Neural cell (in vitro differentiated cells): Measurements from ENCODE around the gene CCDC136. TPM values are rescaled to one million over a fixed set of nuclear protein-coding genes. Genes with fewer than 3 reads are reported as not detected.

Source experiments
- H2AFZ ChIP-seq: fragments of 200-600, 300-800 bp; sonication (generic), shearing (Covaris generic); 2 replicates; pipeline ENCODE4 v1.6.0; 2014; ENCODE audit warnings: low read depth, mild to moderate bottlenecking, antibody characterized with exemption, low read length, moderate library complexity
- H3F3A ChIP-seq: fragments of 200-600 bp; shearing (Covaris generic); 2 replicates; pipeline ENCODE4 v1.6.1; 2016; ENCODE audit warnings: mild to moderate bottlenecking, moderate library complexity, mixed read lengths, antibody characterized with exemption, low read length; ENCODE audit not compliant: insufficient read depth, poor library complexity, severe bottlenecking
- H3K27ac ChIP-seq: fragments of 200-600, 300-800 bp; sonication (generic), shearing (Covaris generic); 2 replicates; pipeline ENCODE4 v1.5.1; 2014; ENCODE audit warnings: mild to moderate bottlenecking, low read length, moderate library complexity
- H3K27me3 ChIP-seq: fragments of 300-800, 200-600 bp; sonication (generic), shearing (Covaris generic); 2 replicates; pipeline ENCODE4 v1.6.0; 2014; ENCODE audit warnings: mild to moderate bottlenecking, low read depth, low read length, moderate library complexity; ENCODE audit not compliant: insufficient read depth
- H3K36me3 ChIP-seq: fragments of 300-800, 200-600 bp; sonication (generic), shearing (Covaris generic); 2 replicates; pipeline ENCODE4 v1.5.1; 2014; ENCODE audit warnings: mild to moderate bottlenecking, antibody characterized with exemption, low read length, moderate library complexity; ENCODE audit not compliant: insufficient read depth
- H3K4me2 ChIP-seq: fragments of 300-800, 200-600 bp; sonication (generic), shearing (Covaris generic); 2 replicates; pipeline ENCODE4 v1.6.0; 2014; ENCODE audit warnings: mild to moderate bottlenecking, low read length
- H3K4me3 ChIP-seq: fragments of 300-800, 200-600 bp; sonication (generic), shearing (Covaris generic); 2 replicates; pipeline ENCODE4 v1.5.1; 2014; ENCODE audit warnings: mild to moderate bottlenecking, low read length, moderate library complexity
- H3K79me2 ChIP-seq: fragments of 200-600 bp; shearing (Covaris generic); replicated peaks from 2 replicates; pipeline ENCODE4 v1.6.0; 2014; ENCODE audit warnings: mild to moderate bottlenecking, low read length, moderate library complexity; ENCODE audit not compliant: insufficient read depth
- H3K9ac ChIP-seq: fragments of 300-800, 200-600 bp; sonication (generic), shearing (Covaris generic); 2 replicates; pipeline ENCODE4 v1.6.1; 2016; ENCODE audit warnings: mild to moderate bottlenecking, low read length, mixed read lengths
- H3K9me2 ChIP-seq: fragments of 200-600 bp; shearing (Covaris generic); 2 replicates; pipeline ENCODE4 v1.6.1; 2016; ENCODE audit warnings: mild to moderate bottlenecking, low read length, mixed read lengths; ENCODE audit not compliant: insufficient read depth
- H3K9me3 ChIP-seq: fragments of 200-600, 300-800 bp; sonication (generic), shearing (Covaris generic); 2 replicates; pipeline ENCODE4 v1.6.1; 2016; ENCODE audit warnings: mild to moderate bottlenecking, mixed run types, low read length, moderate library complexity, mixed read lengths
- H4K20me1 ChIP-seq: fragments of 200-600 bp; shearing (Covaris generic); 2 replicates; pipeline ENCODE4 v1.6.1; 2016; ENCODE audit warnings: mild to moderate bottlenecking, mixed run types; ENCODE audit not compliant: insufficient read depth
- EP300 ChIP-seq: fragments of 450-650 bp; conservative IDR thresholded peaks from 2 replicates; pipeline ENCODE4 v1.6.1; 2014; ENCODE audit warnings: antibody characterized with exemption, mild to moderate bottlenecking, moderate library complexity; ENCODE audit not compliant: poor library complexity, severe bottlenecking
- EZH2 ChIP-seq: fragments of 200-600, 300-800 bp; shearing (Covaris generic), sonication (generic); IDR thresholded peaks from 2 replicates; pipeline ENCODE4 v1.6.1; 2014; ENCODE audit warnings: antibody characterized with exemption, low read length, borderline replicate concordance, mild to moderate bottlenecking; ENCODE audit not compliant: insufficient read depth, poor library complexity, severe bottlenecking
- MXI1 ChIP-seq: fragments of 450-650 bp; conservative IDR thresholded peaks from 2 replicates; pipeline ENCODE4 v1.6.1; 2014; ENCODE audit warnings: antibody characterized with exemption, mild to moderate bottlenecking; ENCODE audit not compliant: poor library complexity, severe bottlenecking
- POLR2AphosphoS5 ChIP-seq: IDR thresholded peaks from 2 replicates; pipeline ENCODE4 v1.6.1; 2012
- RAD21 ChIP-seq: fragments of 450-650 bp; conservative IDR thresholded peaks from 2 replicates; pipeline ENCODE4 v1.6.1; 2014; ENCODE audit warnings: antibody characterized with exemption, mild to moderate bottlenecking, moderate library complexity
- SMC3 ChIP-seq: fragments of 450-650 bp; conservative IDR thresholded peaks from 2 replicates; pipeline ENCODE4 v1.6.1; 2014; ENCODE audit warnings: antibody characterized with exemption, mild to moderate bottlenecking, moderate library complexity; ENCODE audit not compliant: poor library complexity
- TAF1 ChIP-seq: IDR thresholded peaks from 2 replicates; pipeline ENCODE4 v1.6.1; 2012; ENCODE audit warnings: low read depth
- polyA plus RNA-seq: library from polyadenylated mRNA; depleted of rRNA; stranded (reverse); fragments of >200 nt; gene quantifications from 2 replicates; pipeline ENCODE4 v1.2.3, GENCODE V29; 2014
- TF ChIP-seq, protein P1 (sequence below): fragments of 450-650 bp; IDR thresholded peaks from 2 replicates; pipeline ENCODE4 v1.5.1; 2014; ENCODE audit warnings: antibody characterized with exemption, mild to moderate bottlenecking, moderate library complexity; ENCODE audit not compliant: poor library complexity, severe bottlenecking
- TF ChIP-seq, protein P2 (sequence below): IDR thresholded peaks from 2 replicates; pipeline ENCODE4 v1.6.1; 2012; ENCODE audit warnings: borderline replicate concordance

Gene CCDC136
- polyA plus RNA-seq, 1 donor from 2014 or later: 42.5 TPM

DNA sequence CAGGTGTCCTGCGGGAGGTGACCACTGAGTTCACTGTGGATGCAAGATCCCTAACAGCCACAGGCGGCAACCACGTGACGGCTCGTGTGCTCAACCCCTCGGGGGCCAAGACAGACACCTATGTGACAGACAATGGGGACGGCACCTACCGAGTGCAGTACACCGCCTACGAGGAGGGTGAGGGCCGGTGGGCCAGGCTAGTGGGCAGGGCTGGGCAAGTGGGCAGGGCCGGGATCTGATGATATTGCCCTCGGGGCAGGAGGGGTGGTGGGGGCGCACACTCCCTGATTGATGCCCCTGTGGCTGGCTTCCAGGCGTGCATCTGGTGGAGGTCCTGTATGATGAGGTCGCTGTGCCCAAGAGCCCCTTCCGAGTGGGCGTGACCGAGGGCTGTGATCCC lies 54.2 kb downstream of the CCDC136 start:
- Histone ChIP-seq H3K36me3 (no peaks in the 10 kb centered on the region), H2AFZ (no peak overlapping the region), H3F3A (no peaks in the 10 kb centered on the region), H3K27me3 (no peaks in the 10 kb centered on the region), H3K9me2 (no peaks in the 10 kb centered on the region), H3K79me2 (no peaks in the 10 kb centered on the region), H3K9me3 (no peaks in the 10 kb centered on the region), H3K4me3 (no peak overlapping the region), H4K20me1 (no peaks in the 10 kb centered on the region), H3K27ac (no peak overlapping the region), H3K4me2 (no peak overlapping the region), H3K9ac (no peak overlapping the region)
- TF ChIP-seq, protein P1, sequence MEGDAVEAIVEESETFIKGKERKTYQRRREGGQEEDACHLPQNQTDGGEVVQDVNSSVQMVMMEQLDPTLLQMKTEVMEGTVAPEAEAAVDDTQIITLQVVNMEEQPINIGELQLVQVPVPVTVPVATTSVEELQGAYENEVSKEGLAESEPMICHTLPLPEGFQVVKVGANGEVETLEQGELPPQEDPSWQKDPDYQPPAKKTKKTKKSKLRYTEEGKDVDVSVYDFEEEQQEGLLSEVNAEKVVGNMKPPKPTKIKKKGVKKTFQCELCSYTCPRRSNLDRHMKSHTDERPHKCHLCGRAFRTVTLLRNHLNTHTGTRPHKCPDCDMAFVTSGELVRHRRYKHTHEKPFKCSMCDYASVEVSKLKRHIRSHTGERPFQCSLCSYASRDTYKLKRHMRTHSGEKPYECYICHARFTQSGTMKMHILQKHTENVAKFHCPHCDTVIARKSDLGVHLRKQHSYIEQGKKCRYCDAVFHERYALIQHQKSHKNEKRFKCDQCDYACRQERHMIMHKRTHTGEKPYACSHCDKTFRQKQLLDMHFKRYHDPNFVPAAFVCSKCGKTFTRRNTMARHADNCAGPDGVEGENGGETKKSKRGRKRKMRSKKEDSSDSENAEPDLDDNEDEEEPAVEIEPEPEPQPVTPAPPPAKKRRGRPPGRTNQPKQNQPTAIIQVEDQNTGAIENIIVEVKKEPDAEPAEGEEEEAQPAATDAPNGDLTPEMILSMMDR: no peak
- no peak for TF ChIP-seq TAF1
- no peak for TF ChIP-seq EZH2
- TF ChIP-seq, protein P2, sequence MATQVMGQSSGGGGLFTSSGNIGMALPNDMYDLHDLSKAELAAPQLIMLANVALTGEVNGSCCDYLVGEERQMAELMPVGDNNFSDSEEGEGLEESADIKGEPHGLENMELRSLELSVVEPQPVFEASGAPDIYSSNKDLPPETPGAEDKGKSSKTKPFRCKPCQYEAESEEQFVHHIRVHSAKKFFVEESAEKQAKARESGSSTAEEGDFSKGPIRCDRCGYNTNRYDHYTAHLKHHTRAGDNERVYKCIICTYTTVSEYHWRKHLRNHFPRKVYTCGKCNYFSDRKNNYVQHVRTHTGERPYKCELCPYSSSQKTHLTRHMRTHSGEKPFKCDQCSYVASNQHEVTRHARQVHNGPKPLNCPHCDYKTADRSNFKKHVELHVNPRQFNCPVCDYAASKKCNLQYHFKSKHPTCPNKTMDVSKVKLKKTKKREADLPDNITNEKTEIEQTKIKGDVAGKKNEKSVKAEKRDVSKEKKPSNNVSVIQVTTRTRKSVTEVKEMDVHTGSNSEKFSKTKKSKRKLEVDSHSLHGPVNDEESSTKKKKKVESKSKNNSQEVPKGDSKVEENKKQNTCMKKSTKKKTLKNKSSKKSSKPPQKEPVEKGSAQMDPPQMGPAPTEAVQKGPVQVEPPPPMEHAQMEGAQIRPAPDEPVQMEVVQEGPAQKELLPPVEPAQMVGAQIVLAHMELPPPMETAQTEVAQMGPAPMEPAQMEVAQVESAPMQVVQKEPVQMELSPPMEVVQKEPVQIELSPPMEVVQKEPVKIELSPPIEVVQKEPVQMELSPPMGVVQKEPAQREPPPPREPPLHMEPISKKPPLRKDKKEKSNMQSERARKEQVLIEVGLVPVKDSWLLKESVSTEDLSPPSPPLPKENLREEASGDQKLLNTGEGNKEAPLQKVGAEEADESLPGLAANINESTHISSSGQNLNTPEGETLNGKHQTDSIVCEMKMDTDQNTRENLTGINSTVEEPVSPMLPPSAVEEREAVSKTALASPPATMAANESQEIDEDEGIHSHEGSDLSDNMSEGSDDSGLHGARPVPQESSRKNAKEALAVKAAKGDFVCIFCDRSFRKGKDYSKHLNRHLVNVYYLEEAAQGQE: no peak
- TF ChIP-seq SMC3: no peak
- TF ChIP-seq EP300: no peak
- no peak for TF ChIP-seq MXI1
- no peak for TF ChIP-seq POLR2AphosphoS5
- no peak for TF ChIP-seq RAD21

DNA sequence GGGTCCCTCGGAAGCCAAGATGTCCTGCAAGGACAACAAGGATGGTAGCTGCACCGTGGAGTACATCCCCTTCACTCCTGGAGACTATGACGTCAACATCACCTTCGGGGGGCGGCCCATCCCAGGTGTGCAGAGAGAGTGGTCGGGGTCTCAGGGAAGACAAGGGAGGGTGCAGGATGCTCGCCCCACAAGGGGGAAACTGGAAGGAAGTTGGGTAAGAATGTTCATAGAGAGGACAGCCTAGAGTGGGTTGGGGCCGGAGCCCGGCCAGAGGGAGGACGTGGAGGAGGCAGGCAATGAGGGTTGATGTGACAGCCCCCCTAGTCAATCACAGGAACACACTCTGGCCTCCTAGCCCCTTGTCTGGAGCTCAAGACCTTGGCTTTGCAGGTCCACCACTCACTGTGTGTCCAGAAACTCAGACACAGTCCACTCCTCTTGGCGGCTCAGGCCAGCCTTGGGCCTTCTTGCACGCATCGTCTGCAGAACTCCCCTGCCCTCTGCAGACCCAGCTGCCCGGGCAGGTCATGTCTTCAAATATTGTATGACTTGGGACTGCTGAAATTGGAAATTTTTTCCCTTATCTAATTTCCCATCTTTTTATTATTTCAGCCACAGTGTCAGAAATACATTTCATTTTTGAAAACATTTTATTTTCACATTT lies 55.1 kb downstream of the CCDC136 start:
- no peak overlapping the region for H3K4me2 ChIP-seq
- H3K27ac ChIP-seq: no peak overlapping the region
- H3K9me2 ChIP-seq: no peaks in the 10 kb centered on the region
- no peaks in the 10 kb centered on the region for H3K36me3 ChIP-seq
- no peaks in the 10 kb centered on the region for H3K27me3 ChIP-seq
- H3K4me3 ChIP-seq: no peak overlapping the region
- no peaks in the 10 kb centered on the region for H3K9me3 ChIP-seq
- no peaks in the 10 kb centered on the region for H4K20me1 ChIP-seq
- H3K79me2 ChIP-seq: no peaks in the 10 kb centered on the region
- no peak for TF ChIP-seq RAD21
- no peak for TF ChIP-seq POLR2AphosphoS5
- TF ChIP-seq, protein P1: no peak
- TF ChIP-seq, protein P2: no peak
- TF ChIP-seq SMC3: no peak
- TF ChIP-seq EZH2: no peak
- TF ChIP-seq EP300: no peak
- no peak for TF ChIP-seq TAF1
- no peak for TF ChIP-seq MXI1
- H3F3A ChIP-seq: no peaks in the 10 kb centered on the region
- no peak overlapping the region for H2AFZ ChIP-seq
- H3K9ac ChIP-seq: no peak overlapping the region
